ENCODE data around the gene CAMTA1.

The CAMTA1 gene

DNA sequence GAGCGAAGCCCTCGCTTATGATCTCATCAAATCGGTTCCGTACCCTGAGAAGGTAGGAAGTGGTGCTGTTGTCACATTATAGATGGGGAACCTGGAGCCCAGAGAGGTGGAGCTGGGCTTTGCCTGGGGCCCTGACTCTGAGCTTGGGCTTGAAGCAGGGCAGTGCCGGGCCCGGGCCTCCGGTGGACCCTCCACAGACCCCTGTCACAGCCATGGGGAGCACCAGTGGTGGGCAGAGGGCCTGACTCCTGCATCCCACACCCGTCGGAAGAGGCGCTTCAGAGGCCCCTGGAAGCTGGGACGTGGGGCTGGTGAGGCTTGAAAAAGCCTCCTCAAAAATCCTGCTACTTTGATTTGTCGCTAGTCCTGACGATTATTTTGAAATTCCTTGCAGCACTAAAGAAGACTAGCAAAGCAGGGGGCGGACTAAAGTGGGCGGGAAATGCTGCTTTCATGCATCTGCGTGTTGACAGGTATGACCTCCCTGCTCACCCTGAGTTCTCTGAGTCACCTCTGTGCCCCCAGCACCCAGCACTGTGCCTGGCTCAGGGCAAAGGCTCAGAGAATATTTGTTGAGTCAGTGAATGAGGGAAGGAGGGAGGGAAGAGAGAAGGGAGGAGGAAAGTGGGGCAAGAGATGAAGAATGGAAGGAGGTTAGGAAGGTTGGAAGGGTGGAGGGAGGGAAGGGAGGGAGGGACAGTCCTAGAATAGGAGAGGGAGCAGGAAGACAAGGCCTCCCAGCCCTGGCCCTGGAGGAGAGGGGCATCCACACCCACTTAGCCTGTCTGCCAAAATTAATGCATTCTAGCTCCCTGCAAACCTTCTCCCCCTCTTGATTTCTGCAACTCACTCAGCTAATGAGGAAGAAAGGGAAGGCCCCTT lies 723.0 kb downstream of the CAMTA1 start:
- no peak for DNase-seq (ENCODE audit: low read depth in 2 of 2)

DNA sequence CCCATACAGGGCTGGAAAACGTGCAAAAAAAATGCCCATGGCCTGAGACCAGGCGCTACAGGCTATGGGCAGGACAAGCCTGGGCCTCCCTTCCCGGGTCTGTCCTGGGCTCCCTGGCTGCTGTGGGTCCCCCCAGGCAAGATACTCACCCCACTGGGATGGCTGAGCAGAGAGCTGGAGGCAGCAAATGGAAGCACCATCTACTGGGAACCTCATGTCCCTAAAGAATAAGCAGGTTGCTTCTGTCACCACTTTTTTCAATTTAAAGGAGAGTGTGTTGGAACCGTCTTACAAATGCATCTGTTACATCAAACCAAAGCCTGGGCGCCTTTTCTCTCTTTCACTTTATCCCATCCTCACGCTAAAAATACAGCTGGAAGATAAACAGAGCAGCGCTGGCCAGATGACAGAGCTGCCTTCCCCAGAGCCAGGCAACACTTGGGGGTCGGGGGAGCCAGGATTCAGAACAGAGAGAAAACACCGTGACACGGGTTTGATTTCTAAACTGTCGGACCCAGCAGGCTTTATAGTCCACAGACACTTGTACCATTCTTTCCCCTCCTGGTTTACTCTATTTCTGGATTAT lies 723.8 kb downstream of the CAMTA1 start:
- DNase-seq (ENCODE audit: low read depth in 2 of 2), result no peak

- no peak for DNase-seq (ENCODE audit: low read depth in 2 of 2)
These were observed 724.3 kb downstream of the CAMTA1 start for GRCh38 chr1:7509598-7509997.

GRCh38 chr1:7510389-7510931 lies 725.2 kb downstream of the CAMTA1 start:
- no peak for DNase-seq (ENCODE audit: low read depth in 2 of 2)

- DNase-seq (ENCODE audit: low read depth in 2 of 2), result no peak
These were observed 726.1 kb downstream of the CAMTA1 start for GRCh38 chr1:7511381-7511780.

DNA sequence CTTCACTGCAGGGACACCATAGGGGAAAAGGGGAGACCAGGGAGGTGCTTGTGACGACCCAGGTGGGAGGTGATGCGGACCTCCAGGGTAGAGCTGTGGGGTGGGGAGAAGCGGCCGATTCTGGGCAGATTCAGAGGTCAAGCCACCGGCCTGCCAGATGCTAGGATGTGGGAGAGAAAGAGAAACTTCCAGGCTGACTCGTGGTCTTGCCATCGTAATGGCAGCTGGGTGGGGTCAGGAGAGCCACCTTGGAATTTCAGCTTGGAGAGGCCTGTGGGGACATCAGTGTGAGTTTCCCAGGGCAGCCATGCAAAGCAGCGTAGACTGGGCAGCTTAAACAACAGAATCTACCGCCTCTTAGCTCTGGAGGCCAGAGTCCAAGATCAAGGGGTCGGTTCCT lies 727.8 kb downstream of the CAMTA1 start:
- DNase-seq (ENCODE audit: low read depth in 2 of 2), result no peak

GRCh38 chr1:7515175-7515574 lies 729.9 kb downstream of the CAMTA1 start:
- DNase-seq (ENCODE audit: low read depth in 2 of 2), result no peak

- DNase-seq (ENCODE audit: low read depth in 2 of 2), result no peak
These were observed 730.6 kb downstream of the CAMTA1 start for GRCh38 chr1:7515904-7516303.

DNA sequence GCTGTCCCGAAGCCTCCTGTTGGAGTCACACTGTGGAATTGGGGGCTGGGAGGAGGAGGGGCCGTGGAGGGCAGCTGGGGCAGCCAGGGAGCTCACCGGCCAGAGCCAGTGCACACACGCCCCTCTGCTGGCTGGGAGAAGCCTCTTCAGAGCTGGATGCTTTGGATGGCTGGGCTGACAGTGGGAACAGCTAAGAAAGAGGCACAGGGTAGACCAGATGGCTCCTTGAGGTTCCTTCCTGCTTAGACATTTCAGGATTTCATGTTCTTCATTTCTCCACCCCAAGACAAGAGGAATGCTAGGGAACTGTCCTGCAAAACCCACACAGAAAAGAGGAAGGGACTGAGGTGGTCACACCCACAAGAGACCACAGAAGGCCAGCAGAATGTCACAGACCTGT lies 731.1 kb downstream of the CAMTA1 start:
- DNase-seq (ENCODE audit: low read depth in 2 of 2), result no peak

DNA sequence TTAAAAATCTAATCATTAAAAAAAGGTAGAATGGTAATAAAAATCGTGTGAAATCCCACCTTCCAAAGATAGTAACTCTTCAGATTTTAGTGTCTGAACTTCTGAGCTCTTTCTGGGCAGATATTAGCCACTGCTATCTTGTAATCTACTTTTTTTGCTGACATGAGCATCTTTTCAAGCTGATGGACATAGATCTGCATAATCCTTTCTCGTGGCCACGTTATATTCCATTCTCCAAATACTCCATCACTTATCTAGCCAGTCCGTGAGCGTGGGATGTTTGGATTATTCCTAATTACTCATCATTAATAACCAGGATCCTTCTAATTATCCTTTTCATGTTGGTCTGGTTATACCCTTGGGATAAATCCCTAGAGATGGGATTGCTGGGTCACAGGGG lies 731.7 kb downstream of the CAMTA1 start:
- no peak for DNase-seq (ENCODE audit: low read depth in 2 of 2)

DNA sequence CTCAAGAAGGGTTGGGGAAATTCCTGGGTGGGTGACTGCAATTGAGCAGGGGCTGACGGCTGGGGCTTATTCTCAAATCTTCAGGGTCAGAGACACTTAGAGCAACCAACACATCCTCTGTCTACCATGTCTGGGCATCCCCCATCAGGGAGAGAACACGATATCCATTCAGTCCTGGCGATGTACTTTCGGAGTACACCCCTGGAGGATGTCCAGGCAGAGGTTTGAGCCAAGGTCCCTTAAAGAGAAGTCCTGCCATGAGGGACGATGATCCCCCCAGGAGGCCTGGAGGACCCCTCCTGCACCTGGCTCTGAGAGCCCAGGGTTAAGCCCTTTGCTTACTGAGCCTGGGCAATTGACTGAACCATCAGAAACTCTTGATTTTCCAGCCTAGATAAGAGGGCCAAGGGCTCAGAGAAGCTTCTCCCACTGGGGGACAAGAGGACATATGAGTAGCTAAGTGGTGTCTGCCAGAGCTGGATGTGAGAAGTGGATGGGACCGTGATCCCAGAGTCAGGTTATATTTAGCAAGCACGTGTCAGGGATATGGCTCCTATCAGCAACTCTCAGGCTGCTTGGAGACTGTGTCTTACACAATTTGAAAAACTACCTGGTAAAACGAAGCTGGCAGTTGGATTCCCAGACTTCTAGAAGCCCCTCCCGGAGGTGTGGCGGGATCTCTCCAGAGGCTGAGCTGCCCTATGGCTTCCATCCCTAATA lies 732.5 kb downstream of the CAMTA1 start:
- no peak for DNase-seq (ENCODE audit: low read depth in 2 of 2)

DNA sequence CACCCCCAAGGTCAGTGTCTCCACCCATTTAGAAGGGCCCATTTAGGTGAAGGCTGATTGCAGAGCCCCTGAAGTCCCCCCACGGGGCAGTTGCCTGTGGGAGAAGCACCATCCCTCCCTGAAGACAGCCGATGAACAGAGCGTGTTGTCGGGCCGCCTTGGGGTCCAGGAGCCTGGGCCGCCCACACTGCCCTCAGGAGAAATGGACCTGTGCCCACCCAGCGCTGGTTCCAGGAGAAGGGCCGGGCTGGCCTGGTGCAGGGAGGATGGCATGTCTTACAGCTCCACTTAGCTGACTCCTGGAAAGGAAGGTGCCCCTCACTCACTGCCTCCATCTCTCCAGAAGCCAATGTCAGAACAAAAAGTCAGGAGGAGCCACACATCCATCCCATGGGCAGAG lies 733.2 kb downstream of the CAMTA1 start:
- no peak for DNase-seq (ENCODE audit: low read depth in 2 of 2)

- DNase-seq (ENCODE audit: low read depth in 2 of 2), result no peak
These were observed 734.1 kb downstream of the CAMTA1 start for GRCh38 chr1:7519181-7519860.

DNA sequence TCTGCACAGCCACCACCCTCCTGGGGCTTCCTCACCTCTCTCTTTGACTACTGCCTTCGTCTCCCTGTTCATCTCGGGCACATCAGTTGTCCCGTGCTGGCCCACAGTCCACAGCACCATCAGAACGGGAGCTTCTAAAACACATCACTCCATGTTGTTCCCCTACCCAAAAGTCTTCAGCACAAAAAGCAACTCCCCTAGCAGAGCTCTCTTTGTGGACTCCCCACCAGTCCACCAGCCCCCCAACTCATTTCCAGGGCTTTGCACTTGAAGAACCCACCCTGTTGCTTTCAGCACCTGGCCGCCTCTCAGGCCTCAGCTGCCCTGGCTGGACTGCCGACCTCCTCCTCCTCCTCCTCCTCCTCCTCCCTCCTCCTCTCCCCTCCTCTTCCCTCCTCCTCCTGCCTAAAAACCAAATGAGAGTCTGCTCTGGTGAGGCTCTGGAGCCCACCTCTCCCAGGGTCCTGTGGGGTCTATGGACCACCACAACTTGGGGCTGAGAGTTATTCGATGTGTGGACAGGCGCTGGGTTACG lies 734.7 kb downstream of the CAMTA1 start:
- no peak for DNase-seq (ENCODE audit: low read depth in 2 of 2)

DNA sequence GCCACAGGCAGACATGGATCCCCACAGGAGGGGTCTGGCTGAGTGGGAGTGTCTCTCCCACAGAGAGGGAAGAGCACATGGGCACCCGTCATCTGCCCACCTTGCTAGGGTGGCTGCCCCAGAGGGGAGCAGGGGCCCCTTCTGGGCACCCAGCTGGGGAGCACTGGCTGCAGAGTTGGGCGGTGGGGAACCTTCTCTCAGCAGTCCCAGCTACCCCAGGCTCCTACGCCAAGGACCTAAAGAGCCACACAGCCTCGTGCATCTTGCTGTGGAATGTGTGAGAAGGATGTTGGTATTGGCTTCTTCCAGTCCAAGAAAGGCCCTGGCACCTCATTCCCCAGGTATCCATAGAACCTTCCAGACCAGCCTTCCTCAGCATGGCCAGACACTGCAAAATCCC lies 735.2 kb downstream of the CAMTA1 start:
- DNase-seq (ENCODE audit: low read depth in 2 of 2), result no peak

- DNase-seq (ENCODE audit: low read depth in 2 of 2), result no peak
These were observed 739.4 kb downstream of the CAMTA1 start for GRCh38 chr1:7524341-7525337.

- DNase-seq (ENCODE audit: low read depth in 2 of 2), result no peak
These were observed 740.2 kb downstream of the CAMTA1 start for GRCh38 chr1:7525338-7526063.

DNA sequence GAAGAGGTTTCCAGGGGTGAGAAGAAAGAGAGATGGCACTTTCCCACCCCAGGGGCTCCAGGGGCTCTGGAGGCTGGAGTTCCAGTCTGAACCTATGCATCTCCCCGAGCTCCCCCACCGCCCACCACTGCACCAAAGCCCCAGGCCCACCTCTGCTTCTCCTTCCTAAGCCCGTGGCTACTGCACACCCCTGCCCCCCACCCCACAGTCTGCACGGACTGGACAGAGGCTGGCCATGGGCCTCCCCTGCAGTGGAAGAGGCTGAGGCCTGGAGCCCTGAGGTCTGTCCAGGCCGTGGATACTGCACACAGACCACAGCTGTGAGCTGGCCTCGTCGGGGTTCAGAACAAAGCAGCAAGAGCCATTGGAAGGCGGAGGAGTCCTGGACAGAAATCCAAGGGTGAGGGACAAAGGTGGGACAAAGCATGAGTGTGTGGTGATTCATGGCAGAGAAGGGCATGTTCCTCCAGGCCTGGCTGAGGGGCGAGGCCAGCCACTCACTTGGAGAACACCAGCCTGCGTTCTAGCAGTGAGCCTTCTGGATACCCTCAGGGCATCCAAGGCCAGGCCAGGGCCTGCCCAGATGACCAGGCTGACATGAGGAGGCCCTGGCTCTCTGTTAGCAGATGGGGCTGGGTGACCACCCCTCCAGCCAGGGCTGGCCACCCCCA lies 741.1 kb downstream of the CAMTA1 start:
- DNase-seq (ENCODE audit: low read depth in 2 of 2), result no peak
